M059J (cell line): ENCODE results near the gene LARP4. TPM values are rescaled to one million over a fixed set of nuclear protein-coding genes. Genes with fewer than 3 reads are reported as not detected.

ENCODE experiments used
- DNase-seq: peaks from one replicate; pipeline ENCODE4 v3.0.0-alpha.2; 2012; ENCODE audit warnings: low read depth
- total RNA-seq: library from RNA; depleted of rRNA; stranded (reverse); fragments of >200 nt; shearing (Covaris generic); gene quantifications from 2 replicates; pipeline ENCODE4 v1.2.3, GENCODE V29; 2014; rRNA removed

Gene LARP4
- total RNA-seq, 1 experiment from 2014 or later = 21.1 TPM

DNA sequence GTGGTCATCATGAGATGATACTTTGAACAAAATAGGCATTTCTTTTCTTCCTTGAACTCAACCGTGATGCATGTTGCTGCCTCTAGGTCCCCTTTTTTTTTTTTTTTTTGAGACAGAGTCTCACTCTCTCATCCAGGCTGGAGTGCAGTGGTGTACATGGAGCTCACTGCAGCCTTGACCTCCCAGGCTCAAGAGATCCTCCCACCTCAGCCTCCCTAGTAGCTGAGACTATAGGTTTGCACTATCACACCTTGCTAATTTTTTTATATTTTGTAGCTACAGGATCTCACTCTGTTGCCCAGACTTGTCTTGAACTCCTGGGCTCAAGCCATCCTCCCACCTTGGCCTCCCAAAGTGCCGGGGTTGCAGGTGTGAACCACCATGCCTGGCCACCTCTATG, 124.7 kb downstream of the LARP4 start:
- no peak for DNase-seq

DNA sequence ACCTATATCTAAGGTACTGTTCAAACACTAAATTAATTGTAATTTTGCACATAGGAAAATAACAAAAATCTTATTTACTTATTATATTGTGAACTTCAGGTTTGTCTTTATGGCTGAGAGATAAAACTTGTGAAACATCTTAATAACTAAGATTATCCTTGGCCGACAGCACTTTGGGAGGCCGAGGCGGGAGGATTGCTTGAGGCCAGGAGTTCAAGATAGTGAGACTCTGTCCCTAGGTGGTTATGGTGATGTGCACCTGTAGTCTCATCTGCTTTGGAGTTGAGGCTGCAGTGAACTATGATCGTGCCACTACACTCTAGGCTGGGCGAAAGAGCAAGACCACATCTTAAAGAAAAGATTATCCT, 126.7 kb downstream of the LARP4 start:
- no peak for DNase-seq

DNA sequence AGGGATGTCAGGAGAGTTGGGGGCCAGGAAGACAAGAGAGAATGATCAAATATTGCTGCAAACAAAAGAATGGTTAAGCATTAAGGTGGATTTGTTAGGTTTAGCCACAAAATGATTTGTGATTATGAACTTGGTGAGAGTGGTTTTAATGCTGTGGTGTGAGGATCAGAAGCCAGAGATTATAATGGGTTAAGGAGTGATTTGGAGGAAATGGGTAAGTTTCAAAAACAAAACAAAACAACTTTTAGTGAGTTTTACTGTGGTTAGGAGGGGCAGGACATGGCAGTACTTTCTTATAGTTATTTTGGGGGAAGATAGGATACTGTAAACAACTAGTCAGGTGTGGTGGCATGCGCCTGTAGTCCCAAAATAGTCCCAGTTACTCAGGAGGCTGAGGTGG, 128.1 kb downstream of the LARP4 start:
- DNase-seq = no peak

DNA sequence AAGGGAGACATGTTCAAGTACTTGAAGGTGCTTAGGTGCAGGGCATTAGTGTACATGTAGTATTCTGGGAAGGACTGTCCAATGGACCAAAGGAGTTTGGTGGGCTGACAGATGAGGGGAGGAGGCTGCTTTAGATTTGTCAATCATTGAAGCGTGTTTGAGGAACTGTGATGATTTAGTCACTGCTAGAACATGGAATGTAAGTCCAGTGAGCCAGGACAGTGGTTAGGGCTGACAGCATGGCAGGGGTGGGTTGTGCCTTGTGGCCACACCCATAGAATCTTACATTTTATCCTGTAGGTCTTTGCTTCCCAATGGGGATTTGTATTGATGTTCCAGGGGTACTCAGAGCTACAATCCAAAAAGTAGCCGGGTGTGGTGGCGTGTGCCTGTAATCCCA, 128.7 kb downstream of the LARP4 start:
- no peak for DNase-seq

Other genes starting within 250 kb of the LARP4 start
- gene CERS5, start 233.5 kb upstream of the LARP4 start, total RNA-seq = 26.1 and 28.9 TPM in 2 replicates
- gene LIMA1, start 117.4 kb upstream of the LARP4 start, total RNA-seq = 199 and 240 TPM in 2 replicates
- gene FAM186A, start 4.3 kb upstream of the LARP4 start, total RNA-seq = not detected in 2 replicates
- 12.3 and 22.0 TPM in 2 replicates for gene DIP2B, start 104.1 kb downstream of the LARP4 start, total RNA-seq